ENCODE data around the gene ABI1.
"Not testable (repeated sequence)": the region's sequence is repeated elsewhere in the genome, so short reads cannot be mapped to it uniquely, and the experiment has no call there.

ABI1 gene

DNA sequence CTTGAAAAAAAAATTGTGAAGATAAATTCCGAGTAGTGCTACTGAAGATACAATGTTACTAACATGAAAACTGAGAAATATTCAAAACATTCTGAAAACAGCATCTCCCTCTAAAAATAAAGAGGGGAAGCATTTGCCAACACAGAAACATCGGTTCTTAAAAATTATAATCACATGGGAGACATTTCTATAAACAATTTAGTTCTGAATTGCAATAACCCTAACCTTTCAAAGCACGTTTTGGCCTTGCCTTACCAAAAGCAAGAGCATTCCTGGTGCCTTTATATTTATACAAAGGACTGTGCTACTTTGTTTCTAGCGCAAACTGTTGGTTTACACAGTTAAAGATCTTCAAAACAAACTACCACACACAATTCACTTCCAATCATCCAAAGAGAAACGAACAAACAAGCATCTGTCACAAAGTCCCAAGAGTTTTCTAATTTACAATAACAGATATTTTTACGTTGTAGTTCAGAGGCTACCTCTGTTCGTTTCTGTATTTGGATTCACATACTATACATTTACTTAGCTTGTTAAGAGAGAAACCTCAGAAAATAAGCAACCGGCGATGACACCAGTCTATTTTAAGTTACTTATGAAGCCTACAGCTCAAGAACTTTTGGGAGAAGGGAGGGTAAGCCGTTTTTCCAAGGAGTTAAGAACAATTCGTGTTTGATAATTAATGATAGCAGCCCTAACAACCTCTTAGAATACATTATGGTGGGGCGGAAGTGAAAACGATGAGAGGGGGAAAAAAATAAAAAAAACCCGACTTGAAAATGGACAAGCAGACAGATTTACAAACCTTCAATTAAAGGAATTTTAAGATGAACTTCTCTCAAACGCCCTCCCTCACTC lies 1.3 kb downstream of the ABI1 start:
- no peak for TF ChIP-seq CTCF (IDR thresholded peaks at IDR 0.05; ENCODE audit: low read depth, low read length)
- no peak for DNase-seq (ENCODE audit: extremely low read depth, low read depth)

DNA sequence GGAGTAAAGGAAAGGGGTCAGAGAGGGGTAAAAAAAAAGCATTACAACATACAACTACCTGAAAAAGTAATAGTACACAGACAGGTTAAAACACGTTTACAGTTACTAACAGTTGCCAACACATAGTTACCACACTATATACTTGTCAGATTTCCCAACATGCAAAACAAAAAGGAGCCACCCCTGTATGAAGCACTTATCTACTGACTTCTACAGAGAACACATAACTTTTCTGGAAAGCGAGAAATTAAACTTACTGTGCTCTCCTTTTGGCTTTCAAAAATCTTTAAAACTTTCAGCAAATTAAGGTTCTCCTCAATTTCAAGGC lies 2.1 kb downstream of the ABI1 start:
- no peak for DNase-seq (ENCODE audit: extremely low read depth, low read depth)
- TF ChIP-seq CTCF (IDR thresholded peaks at IDR 0.05; ENCODE audit: low read depth, low read length) = no peak

DNA sequence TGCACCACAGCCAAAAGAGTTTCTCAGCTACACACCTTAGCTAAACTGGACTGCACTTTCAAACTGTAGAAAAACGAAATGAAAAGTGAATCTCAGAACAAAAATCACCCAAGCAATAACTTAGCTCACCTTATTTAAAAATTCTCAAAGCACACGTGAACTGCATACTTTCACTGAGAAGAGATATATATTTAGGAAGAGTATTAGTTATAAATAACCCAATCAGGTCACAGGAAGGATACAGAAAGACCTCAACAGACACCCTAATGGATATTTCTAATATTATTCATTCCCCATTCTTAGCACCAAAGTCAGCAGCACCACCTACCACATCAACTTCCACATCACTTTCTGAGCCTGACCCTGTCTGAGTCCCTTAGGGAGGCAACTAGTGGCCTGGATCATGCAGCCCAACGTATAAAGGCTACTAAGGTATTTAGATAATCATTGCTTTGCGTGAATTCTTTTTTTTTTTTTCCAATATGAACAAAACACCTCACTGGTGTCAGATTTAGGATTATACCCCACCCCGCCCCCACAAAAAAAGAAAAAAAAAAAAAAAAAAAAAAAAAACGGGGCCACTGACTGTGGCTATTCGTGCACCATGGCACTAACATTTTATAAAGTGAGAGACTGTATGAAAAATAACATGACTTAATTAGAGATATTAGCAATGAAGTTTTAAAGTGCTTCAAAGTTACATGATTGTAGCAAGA lies 2.6 kb downstream of the ABI1 start:
- DNase-seq (ENCODE audit: extremely low read depth, low read depth) = no peak
- TF ChIP-seq CTCF (IDR thresholded peaks at IDR 0.05; ENCODE audit: low read depth, low read length) = no peak

- DNase-seq (ENCODE audit: extremely low read depth, low read depth) = not testable (repeated sequence)
Measured at GRCh38 chr10:26857553-26857952, 3.2 kb downstream of the ABI1 start.

- DNase-seq (ENCODE audit: extremely low read depth, low read depth) = no peak
- TF ChIP-seq CTCF (IDR thresholded peaks at IDR 0.05; ENCODE audit: low read depth, low read length) = no peak
Measured at GRCh38 chr10:26855186-26855585, 5.6 kb downstream of the ABI1 start.

DNA sequence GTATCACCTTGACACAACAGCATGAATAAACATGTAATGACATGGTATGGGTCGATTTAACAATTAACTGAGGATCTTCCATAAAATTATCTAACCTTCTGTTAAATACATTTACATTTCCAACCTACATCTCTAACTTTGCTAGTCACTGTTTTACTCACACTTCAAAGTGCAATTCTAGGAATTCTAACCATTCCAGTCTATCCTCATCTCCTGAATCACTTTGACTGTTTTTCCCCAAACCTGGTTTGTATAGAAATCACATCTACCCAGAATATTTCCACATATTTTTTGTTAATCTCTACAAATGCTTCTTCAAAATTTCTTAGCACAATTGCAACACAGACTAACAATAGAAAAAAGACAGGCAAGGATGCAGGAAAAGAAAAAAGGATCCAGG lies 6.2 kb downstream of the ABI1 start:
- no peak for DNase-seq (ENCODE audit: extremely low read depth, low read depth)
- no peak for TF ChIP-seq CTCF (IDR thresholded peaks at IDR 0.05; ENCODE audit: low read depth, low read length)

GRCh38 chr10:26844396-26844975 lies 16.3 kb downstream of the ABI1 start:
- no peak for TF ChIP-seq CTCF (IDR thresholded peaks at IDR 0.05; ENCODE audit: low read depth, low read length)
- no peak for DNase-seq (ENCODE audit: extremely low read depth, low read depth)

Measured in AG09319 (cell line).